HG02610 (cell line): ENCODE results near the gene PLA2G3.

Experiments
- ATAC-seq: cut with Tn5 transposase; IDR thresholded peaks from one replicate; pipeline ENCODE4 v1.9.1; 2021; ENCODE audit warnings: mild to moderate bottlenecking, moderate library complexity; ENCODE audit not compliant: unreplicated experiment

Gene PLA2G3

GRCh38 chr22:31148488-31148887 lies 8.2 kb upstream of the PLA2G3 start:
- no peak for ATAC-seq

DNA sequence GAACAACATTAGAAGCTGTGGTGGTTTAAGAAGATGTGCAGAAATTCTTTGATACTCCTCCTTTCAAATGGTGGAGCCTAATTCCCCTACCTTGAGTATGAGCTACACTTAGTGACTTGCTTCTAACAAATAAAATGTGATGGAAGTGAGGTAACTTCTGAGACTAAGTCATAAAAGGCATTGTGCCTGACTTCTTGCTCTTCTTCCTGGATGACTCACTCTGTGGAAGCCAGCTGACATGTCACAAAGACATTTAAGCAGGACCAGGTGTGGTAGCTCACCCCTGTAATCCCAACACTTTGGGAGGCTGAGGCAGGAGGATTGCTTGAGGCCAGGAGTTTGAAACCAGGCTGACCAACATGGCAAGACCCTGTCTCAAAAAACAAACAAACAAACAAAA lies 3.9 kb upstream of the PLA2G3 start:
- ATAC-seq, result no peak

GRCh38 chr22:31143537-31143936 lies 3.2 kb upstream of the PLA2G3 start:
- ATAC-seq, result no peak

- ATAC-seq, result no peak
These were observed 2.7 kb upstream of the PLA2G3 start for GRCh38 chr22:31143038-31143437.

- no peak for ATAC-seq
These were observed 2.0 kb upstream of the PLA2G3 start for GRCh38 chr22:31142285-31142684.

- no peak for ATAC-seq
These were observed 1.2 kb upstream of the PLA2G3 start for GRCh38 chr22:31141551-31141950.

DNA sequence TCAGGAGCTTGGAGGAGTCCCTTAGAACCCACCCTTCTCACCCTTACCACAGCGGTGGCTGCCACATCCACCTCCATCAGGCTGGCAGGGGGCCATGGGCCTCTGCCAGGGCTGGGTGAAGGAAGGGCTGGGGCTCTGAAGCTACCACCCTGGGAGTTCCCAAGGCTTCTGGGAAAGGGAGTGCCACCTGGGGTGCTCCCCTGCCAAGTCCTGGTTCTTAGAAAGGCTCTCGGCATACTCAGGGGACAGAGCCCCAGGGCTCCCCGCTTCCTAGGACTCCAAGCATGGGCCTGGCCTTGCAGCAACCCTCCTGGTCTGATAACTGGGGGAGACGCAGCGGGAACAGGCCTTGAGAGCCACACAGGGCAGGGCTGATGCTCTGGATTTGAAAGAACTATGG lies 438 bp upstream of the PLA2G3 start:
- no peak for ATAC-seq

- ATAC-seq, result no peak
These were observed 1.2 kb downstream of the PLA2G3 start for GRCh38 chr22:31139066-31139465.

DNA sequence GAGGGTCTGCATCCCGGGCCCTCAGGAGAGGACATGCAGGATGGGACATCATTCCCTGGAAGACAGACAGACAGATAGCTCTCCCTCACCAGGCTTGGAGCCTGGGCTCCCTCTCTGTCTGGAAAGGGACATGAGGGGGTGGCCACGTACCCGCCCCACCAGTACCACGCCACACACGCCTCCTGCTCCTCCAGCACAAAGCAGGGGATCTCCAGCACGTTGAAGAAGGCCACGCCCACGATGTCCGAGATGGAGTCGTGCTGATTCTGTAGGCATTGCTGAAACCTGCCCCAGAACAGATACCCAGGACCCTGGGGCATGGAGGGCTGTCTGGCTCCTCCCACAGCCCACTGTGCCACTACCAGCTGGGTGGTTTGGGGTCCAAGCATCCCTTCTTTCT lies 2.2 kb downstream of the PLA2G3 start:
- ATAC-seq, result no peak

- ATAC-seq, result no peak
These were observed 2.6 kb downstream of the PLA2G3 start for GRCh38 chr22:31137721-31138120.

DNA sequence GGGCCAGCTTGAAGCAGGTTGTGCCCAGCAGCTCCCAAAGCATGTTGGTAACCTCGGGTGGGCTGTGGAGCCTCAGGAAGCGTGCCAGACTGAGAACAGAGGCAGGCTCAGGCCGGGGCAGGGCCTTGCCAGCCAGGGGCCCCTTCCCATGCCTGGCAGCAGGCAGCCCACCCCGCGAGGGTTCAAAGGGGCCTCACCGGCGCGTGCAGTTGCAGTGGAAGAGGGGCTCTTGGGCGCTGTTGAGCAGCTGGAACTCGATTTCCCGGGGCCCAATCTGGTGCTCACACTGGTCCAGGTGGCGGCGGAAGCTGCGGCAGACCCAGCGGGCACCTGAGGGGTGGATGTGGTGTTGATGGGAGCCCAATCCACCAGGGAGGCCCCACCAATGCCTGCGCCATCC lies 3.6 kb downstream of the PLA2G3 start:
- ATAC-seq, result no peak

- ATAC-seq, result no peak
These were observed 4.2 kb downstream of the PLA2G3 start for GRCh38 chr22:31136155-31136554.

GRCh38 chr22:31135706-31136105 lies 4.6 kb downstream of the PLA2G3 start:
- ATAC-seq, result no peak

DNA sequence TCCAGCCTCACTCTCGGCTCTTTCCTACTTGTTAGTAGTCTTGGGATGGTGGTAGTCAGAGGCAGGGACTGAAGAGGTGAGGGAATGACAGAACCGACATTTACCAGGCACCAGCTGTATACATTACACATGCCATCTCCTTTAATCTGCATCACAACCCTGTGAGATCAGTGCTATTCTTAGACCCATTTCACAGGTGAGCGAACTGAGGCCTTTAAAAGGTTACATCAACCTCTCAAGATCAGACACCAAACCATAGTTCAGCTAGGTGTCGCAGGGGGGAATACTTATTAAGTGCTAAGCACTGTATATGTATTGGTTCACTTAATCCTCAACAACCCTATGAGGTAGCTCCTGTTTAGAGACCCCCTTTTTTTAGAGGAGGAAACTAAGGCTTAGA lies 5.6 kb downstream of the PLA2G3 start:
- ATAC-seq, result no peak

- no peak for ATAC-seq
These were observed 6.4 kb downstream of the PLA2G3 start for GRCh38 chr22:31133911-31134310.

DNA sequence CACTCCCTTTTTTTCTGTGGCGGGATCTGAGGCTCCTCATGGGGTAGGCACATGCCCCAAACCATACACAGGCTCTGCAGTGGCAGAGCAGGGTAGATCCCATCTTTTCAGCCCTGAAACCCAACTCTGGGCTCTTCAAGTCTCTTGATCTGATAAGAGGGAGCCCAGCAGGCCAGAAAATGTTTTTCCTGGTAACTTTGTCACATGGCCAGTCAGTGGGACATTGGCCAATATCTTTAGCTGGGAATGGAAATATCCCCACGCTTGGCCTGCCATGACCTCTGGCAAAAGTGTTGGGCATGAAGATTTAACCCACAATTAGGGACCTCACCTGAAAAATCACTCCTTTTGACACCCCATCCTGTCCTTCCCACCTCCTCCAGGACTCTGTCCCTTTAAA lies 9.4 kb downstream of the PLA2G3 start:
- no peak for ATAC-seq

GRCh38 chr22:31128156-31128555 lies 12.2 kb downstream of the PLA2G3 start:
- no peak for ATAC-seq

DNA sequence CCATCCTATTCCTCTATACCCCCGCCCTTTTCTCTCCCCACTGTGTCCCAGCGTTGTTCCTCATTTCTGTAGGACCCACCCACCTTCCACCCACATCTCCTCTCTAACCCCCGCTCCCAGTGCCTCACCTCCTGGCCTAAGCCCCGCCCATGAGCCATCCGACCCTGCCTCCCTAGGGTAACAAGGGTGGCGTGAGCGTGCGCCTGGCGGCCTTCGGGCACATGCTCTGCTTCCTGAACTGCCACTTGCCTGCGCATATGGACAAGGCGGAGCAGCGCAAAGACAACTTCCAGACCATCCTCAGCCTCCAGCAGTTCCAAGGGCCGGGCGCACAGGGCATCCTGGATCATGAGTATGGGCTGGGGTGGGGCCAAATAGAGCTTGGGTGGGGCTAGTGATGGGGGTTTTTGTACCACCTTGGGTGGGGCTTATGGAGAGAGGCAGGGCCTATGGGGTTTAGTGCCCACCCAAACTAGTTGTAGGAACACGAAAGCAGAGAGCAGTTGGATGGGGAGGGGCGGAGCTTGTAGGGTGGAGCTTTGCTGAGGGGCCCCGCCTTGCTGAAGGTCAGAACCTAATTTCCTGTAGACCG lies 13.0 kb downstream of the PLA2G3 start:
- no peak for ATAC-seq

DNA sequence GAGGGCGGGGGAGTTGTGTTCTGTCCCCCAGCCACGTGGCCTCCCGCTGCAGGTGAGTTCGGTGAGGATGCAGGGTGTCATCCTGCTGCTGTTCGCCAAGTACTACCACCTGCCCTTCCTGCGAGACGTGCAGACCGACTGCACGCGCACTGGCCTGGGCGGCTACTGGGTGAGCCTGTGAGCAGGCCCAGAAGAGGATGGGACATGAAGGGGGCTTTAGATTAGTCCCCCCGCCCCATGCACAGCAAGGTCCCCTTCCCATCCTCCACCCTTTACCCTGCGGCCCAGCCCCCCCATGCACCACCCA lies 13.5 kb downstream of the PLA2G3 start:
- ATAC-seq, result no peak

DNA sequence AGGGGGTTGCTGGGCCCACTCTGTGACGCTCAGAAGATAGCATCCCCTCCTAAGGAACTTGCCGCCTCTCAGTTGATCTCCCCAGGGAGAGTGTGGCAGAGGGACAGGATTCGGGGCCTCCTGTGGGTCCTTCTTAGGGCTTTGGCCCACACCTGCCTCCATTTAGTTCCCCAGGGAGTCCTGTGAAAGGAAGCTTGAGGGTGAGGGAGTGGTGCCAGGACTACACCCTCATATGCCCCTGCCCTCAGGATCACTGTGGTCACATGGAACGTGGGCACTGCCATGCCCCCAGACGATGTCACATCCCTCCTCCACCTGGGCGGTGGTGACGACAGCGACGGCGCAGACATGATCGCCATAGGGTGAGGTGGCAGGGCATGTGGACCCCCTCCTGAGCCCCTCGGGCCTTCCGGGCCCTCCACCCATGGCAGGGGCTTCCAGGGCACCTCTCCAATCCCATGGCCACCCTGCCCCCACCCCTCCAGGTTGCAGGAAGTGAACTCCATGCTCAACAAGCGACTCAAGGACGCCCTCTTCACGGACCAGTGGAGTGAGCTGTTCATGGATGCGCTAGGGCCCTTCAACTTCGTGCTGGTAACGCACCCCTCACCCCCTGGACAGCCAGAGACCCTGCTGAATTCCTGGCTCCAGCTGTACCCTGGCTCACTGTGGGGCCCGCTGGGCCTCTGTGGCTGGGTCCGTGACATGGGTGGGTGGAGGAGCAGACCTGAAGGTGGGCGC lies 14.0 kb downstream of the PLA2G3 start:
- ATAC-seq, result no peak

- ATAC-seq, result no peak
These were observed 14.7 kb downstream of the PLA2G3 start for GRCh38 chr22:31125521-31126117.

- ATAC-seq, result no peak
These were observed 15.4 kb downstream of the PLA2G3 start for GRCh38 chr22:31124811-31125465.
